C4-2B (cell line): ENCODE data around the gene CBLN3.

Experiments used
- H3K27ac ChIP-seq: fragments of 450-650 bp; 2 replicates; pipeline ENCODE4 v1.5.1; 2017
- CTCF ChIP-seq: fragments of 450-650 bp; conservative IDR thresholded peaks from 2 replicates; pipeline ENCODE4 v1.5.1; 2017; ENCODE audit warnings: mild to moderate bottlenecking
- ZFX ChIP-seq: fragments of 450-650 bp; IDR thresholded peaks from 2 replicates; pipeline ENCODE4 v1.6.1; 2017

Gene CBLN3

GRCh38 chr14:24381363-24382063, 48.0 kb downstream of the CBLN3 start:
- no peak for TF ChIP-seq ZFX
- no peak for TF ChIP-seq CTCF
- H3K27ac ChIP-seq, result no peak overlapping the region

GRCh38 chr14:24379907-24380730, 49.3 kb downstream of the CBLN3 start:
- no peak for TF ChIP-seq ZFX
- TF ChIP-seq CTCF, result no peak
- H3K27ac ChIP-seq, result no peak overlapping the region

DNA sequence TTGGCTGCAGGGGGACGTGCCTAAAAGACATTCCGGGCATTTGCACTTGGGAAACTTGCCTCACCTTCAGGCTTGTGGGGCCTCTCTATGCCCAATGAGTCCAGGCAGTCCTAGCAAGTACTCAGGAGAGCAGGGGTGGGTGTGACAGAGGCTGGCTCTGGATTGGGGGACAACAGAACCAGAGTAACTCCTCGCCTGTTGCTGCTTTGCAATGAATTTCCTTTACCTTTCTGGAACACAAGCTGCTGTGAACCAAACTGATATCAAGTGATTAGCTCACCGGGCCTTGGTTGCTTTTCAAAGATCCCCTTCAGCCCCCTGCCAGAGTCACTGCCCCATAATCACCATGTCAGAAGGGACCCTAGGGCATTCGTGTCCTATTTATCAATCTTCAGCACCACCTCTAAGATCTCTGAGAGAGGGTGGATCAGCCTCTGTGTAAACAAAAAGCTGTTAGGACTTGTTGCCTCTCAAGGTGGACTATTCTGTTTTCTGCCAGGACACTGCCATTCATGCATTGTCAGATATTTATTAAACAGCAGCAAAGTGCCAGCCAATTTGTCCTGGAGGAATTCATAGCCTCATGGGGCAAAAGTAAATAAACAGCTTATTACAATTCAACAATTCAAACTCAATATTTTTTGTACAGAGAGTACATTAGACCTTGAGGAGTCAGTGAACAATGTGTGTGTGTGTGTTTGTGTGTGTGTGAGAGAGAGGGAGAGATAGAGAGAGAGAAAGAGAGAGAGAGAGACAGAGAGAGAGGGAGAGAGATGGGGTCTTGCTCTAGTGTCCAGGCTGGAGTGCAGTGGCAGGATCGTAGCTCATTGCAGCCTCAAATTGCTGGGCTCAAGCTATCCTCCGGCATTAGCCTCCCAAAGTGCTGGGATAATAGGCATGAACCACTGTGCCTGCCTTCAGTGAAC, 50.2 kb downstream of the CBLN3 start:
- no peak overlapping the region for H3K27ac ChIP-seq
- TF ChIP-seq CTCF, result no peak
- no peak for TF ChIP-seq ZFX

DNA sequence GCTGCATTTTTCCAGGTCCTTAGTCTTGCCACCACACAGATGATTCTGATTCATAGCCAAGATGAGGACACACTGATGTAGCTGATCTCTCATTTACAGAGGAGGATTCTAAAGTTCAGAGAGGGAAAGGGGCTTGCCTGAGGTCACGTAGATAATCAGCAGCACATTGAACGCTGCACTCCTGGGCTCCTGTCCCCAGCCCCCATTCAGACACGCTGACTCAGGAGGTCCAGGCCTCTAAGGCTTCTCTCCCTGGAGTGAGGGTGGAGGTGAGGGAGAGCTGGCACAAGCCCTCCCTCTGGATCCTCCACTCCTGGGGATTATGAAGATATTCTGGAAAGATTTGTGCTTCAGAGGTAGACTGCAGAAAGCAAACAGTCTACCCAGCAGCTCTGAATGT, 51.1 kb downstream of the CBLN3 start:
- TF ChIP-seq CTCF (no peak), ZFX (no peak)

GRCh38 chr14:24377657-24378056, 51.8 kb downstream of the CBLN3 start:
- H3K27ac ChIP-seq, result no peak overlapping the region
- TF ChIP-seq CTCF (no peak), ZFX (no peak)

More for the DNA sequence above, 51.1 kb downstream of the CBLN3 start:
- no peak overlapping the region for H3K27ac ChIP-seq

DNA sequence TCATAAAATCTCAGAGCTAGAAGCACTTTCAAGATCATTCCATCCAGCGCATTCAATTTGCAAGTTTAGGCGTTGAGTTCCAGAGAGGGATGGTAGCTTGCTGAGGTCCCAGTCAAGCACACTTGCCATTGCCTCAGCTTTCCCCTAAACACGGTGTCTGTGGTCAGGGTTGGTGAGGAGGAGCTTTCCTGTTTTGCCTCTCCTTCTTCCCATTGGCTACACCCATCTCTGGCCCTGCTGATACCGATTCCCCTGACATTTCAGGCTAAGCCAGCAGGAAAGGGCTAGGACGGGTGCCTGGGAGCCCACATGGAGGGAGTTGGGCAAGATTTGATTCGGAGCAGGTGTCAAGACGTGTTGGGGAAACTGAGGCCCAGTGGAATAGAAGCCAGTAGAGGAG, 52.3 kb downstream of the CBLN3 start:
- TF ChIP-seq ZFX (no peak), CTCF (no peak)
- no peak overlapping the region for H3K27ac ChIP-seq
